ENCODE data around the gene ZSCAN5A. TPM values are rescaled to one million over a fixed set of nuclear protein-coding genes. Genes with fewer than 3 reads are reported as not detected.

ZSCAN5A gene
- total RNA-seq, 1 donor from 2014 or later = 4.1 TPM

Other genes with a start within 250 kb of the ZSCAN5A start
- 16.4 and 20.5 TPM in 2 replicates for gene ZNF787, start 193.5 kb downstream of the ZSCAN5A start, total RNA-seq
- 36.6 and 51.9 TPM in 2 replicates for gene ZNF444, start 173.6 kb downstream of the ZSCAN5A start, total RNA-seq
- not detected in 2 replicates for gene GALP, start 138.8 kb downstream of the ZSCAN5A start, total RNA-seq
- not detected in 2 replicates for gene ZSCAN5B, start 117.1 kb downstream of the ZSCAN5A start, total RNA-seq
- not detected in 2 replicates for gene ZSCAN5C, start 112.6 kb downstream of the ZSCAN5A start, total RNA-seq
- gene EDDM13, start 42.1 kb downstream of the ZSCAN5A start, total RNA-seq = 0.53 and 0.82 TPM in 2 replicates
- 1.2 and 4.0 TPM in 2 replicates for gene ZNF582, start 78.7 kb upstream of the ZSCAN5A start, total RNA-seq
- 1.9 and 6.4 TPM in 2 replicates for gene ZNF583, start 89.5 kb upstream of the ZSCAN5A start, total RNA-seq
- 2.6 and 4.0 TPM in 2 replicates for gene ZNF667, start 162.5 kb upstream of the ZSCAN5A start, total RNA-seq
- gene ZNF471, start 193.0 kb upstream of the ZSCAN5A start, total RNA-seq = 2.2 and 2.8 TPM in 2 replicates
- gene ZFP28, start 224.1 kb upstream of the ZSCAN5A start, total RNA-seq = 5.4 and 6.3 TPM in 2 replicates